Skin of body (tissue), 2 donors: ENCODE results near the gene EYA2. TPM values are rescaled to one million over a fixed set of nuclear protein-coding genes. Genes with fewer than 3 reads are reported as not detected.

Source experiments
- DNase-seq: peaks from one replicate; lab custom pipeline; 2025; lab: John Stamatoyannopoulos, UW
- total RNA-seq: library from RNA; depleted of rRNA; stranded (reverse); fragments of >200 nt; gene quantifications from one replicate; pipeline ENCODE4 v1.2.3, GENCODE V29; 2014

Gene EYA2
- total RNA-seq, 1 donor from 2014 or later: 0.59 TPM

DNA sequence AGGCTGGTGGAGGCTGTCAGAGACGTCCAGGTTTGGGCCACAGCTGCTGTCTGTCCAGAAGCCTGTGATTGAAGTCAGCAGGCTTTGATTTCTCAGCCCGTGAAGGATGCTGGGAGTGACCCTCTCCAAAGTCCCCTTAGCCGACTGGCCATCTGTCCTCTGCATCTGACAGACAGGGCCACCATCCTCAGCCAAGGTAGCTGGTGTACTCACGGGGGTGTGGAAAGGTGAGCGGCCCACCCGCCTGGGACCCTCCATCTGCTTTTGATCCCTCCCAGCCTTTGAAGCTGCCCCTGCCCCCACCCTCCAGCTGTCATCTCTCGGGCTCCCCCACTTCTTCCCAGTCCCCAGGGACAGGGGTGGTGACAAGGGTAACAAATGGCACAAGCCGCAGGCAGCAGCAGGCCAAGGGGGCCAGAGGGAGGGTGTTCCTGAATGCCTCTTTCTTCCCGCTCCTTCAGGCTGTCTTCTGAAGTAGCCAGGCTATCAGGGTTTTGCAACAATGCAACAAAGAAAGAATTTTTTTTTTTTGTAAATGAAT lies 84.4 kb downstream of the EYA2 start:
- no peak for DNase-seq

DNA sequence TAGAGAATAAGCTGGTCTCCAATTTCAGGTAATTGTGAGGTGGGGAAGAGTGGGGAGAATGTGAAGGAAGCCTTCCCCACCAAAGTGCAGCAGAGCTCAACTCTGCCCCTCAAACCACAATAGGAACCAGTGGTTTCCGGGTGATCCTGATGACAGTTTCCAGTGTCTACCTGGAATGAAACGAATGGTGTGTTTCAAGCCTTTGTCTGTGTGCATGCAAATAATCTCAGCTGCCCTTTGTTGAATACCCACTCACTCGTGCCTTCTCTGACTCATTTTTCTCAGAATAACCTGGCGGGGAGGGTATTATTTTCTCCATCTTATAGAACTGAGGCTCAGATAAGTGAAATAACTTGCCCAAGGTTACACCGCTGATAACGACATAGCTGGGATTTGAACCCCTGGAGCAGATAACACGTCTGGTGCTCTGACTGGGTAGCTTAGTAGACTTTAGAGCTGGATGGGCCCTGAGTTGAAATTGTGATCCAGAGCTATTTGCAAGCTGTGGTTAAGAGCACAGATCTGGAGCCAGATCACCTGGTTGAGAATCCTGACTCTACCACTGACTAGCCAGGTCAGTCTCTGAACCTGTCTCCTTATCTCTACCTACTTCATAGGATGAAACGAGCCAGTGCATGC lies 85.1 kb downstream of the EYA2 start:
- DNase-seq: no peak

DNA sequence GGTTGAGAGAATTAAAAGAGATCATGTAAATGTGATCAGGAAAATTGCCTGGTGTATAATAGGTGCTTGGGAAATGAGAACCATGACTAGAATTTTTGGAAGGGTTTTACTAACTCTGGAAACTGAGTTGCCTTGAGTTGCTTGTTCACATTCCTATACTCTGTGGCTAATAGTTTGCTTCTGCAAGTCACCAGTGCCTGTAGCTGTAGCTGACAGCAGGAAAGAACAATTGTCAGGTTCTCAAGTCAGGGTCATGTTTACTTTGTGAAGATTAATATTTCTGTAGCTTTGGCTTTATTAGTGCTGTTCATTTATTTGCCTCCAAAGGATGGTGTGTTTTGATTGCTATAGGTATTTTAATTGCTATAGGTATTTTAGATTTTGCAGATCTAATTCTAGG lies 86.5 kb downstream of the EYA2 start:
- DNase-seq: no peak

DNA sequence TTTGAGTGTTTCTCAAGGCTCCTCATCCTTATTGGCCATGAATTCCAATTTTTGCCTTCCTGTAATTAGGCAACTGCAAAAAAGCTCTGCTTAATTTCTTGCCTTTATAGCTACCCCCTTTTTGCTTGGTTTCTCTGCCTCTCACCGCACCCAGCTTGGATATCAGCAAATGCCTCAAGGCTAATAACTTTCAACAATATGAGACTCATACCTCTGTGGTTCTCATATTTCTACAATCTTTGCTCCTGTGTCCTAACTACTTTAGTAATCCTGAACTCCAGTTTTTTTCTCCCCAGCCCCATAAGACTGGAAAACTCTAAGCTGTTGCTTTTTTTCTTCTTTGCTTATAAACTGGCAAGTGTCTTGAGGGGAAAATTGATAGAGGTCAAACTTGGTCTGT lies 88.8 kb downstream of the EYA2 start:
- no peak for DNase-seq

DNA sequence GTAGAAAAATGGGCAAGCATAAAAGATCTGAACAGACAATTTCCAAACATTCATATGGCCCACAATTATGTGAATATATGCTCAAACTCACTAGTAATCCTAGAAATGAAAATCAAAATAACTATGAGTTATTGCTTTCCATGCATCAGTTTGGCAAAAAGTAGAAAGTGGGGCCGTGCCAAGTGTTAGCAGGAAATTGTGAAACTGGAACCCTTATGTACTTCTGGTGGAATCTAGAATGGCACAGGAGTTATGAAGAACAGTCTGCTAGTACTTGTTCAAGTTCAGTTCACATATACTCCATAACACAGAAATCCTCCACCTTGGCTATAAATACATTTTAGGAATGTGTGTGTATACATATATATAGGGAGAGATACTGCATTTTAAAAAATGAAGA lies 89.8 kb downstream of the EYA2 start:
- DNase-seq: no peak

DNA sequence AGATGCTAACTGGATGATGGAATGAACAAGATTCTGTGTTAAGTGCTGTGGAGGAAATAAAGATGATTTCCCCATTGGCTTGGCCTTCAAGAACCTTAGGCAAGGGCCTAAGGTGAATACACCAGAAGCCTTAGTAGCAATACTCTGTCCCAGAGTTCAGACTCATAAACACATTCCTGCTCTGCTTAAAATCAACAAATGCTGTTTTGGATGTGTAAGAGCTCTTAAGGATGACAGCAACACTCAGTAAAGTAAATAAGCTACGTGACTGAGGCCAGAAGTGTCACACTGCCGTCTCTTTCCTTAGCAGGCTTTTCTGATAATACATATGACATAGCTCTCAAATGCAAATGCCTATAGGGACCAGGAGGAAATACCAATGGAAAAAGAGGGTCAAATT lies 90.6 kb downstream of the EYA2 start:
- no peak for DNase-seq

DNA sequence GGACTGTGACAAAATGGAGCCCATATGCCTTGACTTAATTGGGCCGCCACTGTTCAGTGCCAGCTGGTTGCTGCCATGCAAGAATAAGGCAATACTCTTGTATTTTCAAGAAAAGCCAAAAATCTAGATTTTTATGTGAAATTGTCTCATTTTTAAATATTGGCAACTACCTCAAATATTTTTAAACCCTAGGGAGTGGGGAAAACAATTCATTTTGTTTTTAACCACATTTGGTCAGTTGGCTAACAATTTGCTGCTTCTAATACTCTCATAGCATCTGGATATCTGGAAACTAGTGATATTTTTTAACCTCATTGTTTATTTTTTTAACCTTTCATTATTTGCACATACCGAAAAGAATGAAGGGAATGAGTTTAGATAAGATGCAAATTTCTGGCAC lies 91.0 kb downstream of the EYA2 start:
- DNase-seq: no peak

DNA sequence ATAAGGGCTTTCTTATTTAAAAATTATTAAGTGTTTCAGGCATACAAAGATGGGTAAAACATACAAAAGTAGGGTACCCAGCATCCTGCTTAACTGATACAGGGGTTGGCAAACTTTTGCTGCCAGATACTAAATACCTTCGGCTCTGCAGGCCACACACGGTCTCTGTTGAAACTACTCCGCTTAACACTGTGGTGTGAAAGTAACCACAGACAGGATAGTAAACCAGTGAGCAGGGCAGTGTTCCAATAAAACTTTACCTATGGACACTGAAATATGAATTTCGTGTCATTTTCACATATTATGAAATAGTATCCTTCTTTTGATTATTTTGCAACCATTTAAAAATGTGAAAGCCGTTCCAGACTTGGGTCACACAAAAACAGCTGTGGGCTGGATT lies 92.4 kb downstream of the EYA2 start:
- no peak for DNase-seq

DNA sequence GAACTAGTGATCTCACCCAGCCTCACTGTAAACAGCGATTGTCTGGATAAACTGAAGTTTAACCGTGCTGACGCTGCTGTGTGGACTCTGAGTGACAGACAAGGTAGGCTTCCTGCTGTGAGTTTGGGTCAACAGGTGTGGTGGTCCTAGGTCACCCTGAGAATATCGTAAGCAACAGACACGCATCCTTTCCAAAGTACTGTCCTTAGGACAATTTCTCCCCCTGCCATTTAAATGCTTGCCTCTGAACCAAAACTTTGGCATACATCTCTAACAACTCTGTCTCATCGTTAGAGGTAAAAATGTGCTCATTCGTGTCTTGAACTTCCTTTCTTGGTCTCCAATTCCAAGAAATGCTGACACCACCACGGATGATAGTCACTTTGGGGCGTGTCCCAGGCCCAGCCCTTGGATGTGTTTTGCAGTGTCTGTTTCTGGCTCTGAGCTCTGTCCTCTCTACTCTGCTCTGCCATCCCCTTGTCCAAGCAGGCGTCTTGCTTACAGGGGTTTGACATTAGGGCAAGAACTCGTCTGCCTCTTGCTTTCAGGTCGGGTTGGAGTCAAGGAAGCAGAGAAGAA lies 95.5 kb downstream of the EYA2 start:
- DNase-seq: no peak

DNA sequence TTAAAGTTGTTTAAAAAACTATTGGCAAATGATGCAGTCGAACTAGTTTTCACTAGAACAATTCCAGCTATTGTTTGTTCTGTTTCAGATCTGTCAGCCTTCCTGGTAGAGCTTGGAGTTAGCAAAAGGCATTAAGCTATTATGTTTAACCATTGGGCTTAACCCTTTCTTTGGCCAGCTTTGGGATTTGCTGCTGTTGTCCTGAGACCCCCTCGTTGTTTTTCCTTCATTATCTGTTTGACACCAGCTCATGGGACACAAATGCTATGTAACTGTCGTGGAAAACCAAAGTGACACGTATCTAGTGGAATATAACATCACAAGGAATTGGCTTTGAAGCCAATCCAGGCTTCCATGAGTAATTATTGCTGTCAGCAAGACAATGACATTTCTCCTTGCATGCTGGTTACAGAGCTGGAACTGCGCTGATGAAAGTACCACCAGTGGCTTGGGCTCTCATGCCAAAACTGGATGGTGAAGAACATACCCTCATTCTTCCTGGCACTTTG lies 96.0 kb downstream of the EYA2 start:
- no peak for DNase-seq

DNA sequence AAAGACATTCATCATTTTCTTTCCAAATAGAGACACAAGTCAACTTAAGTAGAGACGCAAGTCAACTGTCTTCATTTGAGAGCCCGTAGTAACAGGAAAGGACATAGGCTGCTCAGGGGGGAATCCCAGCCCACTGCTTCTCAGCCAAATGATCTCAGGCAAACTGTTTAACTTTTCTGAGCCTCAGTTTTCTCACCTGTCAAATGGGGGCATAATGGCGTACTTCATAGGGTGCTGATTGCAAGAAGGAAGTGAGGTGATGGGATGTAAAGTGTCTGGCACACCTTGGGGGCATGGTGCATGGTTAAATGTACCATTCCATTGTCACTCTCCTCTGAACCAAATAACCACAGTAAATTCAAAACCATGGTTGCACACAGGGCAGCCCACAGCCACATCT lies 96.5 kb downstream of the EYA2 start:
- DNase-seq: no peak

DNA sequence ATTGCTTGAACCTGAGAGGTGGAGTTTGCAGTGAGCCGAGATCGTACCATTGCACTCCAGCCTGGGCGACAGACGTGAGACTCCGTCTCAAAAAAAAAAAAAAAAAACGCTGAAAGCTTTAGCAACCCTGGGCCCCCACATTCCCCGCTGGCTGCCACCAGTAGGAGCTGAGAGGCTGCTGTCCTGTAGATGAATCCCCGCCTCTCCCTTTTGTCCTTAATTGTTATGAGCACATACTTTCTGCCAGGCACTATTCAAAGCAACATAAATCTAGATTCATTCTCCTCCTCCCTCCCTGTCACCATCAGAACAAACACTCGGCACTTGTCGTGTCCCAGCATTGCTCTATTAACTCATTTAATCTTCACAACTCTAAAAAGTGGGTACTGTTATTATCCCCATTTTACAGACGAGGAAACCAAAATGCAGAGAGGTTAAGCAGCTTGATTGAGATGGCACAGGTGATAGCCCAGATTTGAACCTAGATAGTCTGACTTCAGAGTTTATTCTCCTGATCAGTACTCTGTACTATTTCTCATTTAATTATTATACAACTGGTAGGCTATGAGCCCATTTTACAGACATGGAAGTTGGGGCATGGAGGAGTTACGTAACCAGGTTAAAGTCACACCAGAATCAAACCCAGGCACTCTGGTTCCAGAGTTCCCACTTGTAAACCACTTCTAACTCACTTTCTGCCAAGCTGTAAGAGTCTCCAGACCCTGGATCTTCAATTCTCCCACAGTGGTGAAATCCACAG lies 97.4 kb downstream of the EYA2 start:
- no peak for DNase-seq

DNA sequence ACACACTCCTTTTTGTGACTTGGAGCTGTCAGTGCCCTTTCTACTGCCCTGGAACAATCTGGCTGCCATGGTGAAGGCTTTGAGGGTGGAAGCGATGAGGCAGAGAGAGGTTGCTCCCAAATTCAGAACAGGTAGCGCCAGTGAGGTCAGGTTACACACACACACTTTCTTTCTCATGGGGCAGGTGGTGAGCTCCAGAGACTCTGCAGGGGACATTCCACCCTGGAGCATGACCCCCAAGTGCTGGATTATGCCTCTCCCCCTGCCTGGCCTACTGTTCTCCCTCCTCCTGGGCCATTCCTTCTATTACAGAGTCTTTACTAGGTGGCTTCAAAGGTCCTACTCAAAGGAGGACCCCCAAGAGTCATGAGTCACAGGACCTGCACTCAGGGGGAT lies 98.0 kb downstream of the EYA2 start:
- no peak for DNase-seq

DNA sequence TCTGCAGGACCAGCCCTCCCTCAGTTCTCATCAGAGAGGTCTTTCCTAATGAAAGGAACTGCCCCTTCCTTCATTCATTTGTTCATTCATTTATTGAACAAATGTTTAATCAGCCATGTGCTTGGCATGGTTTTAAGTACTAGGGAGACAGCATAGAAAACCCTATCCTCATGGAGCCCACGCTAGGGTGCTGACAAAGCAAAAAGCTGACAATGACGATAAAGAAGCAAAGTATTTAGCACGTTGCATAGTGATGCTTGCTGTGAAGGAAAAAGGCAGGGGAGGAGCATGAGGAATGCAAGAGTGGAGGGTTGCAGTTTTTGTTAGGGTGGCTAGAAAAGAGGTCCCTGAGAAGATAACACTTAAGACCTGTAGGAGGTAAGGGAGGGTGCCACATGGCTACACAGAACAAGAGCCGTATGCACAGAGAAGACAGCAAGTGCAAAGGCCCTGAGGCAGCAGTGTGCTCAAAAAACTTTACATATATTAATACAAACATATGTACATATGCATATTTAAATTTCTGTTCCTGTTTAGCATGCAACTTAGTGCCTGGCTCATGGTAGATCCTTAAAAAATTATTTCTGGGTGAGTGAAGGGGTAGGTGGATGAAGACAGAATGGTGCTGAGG lies 98.9 kb downstream of the EYA2 start:
- no peak for DNase-seq

DNA sequence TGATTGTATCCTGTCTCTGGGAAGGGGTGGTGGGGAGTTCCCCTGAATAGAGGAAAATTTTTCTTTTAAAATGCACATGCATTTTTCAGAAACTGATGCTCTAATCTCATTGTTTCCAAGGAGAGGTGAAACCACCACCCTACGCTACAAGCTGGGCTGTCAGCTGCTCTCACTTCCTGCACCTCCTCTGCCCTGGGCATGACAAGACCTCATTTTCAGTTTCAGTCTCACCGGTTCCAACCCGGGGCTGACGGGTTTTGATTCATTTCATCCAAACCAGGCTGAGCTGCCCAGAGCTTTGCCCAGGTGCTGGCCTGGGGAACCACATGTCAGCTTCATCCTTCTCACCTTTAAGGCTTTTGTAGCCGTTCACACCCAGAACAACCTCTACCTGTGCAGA lies 99.7 kb downstream of the EYA2 start:
- DNase-seq: no peak

DNA sequence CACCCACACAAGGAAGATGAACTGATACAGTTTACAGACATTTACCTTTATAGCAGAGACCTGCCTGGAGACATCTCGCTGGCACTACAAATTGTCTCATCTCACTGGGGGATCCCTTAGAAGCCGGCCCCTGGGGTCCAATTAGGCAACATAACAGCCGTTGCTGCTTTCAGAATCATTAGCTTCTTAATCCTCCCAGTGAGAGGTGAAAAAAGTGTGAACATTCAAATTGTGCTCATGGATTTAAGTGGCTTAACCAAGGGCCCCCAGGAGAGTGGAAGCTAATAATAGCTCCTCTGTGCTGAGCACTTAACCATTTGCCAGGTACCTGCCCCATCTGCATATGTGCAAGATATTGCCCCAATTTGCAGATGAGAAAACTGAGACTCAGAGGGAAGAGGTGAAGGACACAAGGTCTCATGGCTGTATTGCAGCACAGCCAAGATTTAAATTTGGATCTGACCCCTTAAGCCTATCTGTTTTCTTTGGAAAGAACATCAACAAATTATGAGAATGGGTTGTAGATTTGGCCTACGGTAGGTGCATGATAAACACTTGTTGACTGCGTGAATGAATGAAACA lies 101.0 kb downstream of the EYA2 start:
- no peak for DNase-seq

DNA sequence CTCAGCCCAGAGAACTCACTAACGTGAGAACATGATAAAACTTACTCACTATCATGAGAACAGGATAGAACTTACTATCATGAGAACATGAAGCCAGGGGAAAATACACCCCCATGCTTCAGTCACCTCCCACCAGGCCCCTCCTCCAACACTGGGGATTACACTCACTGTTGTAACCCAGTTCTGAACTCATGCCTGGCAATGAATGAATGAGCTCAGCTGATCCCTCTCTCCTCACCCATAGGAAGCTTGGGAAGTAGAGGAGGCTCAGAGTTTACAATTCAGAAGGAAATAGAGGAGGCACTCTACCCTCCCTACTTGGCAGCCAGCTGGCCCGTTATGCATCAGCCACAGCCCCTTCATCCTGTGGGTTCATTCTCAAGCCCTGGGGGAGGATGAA lies 102.5 kb downstream of the EYA2 start:
- no peak for DNase-seq

DNA sequence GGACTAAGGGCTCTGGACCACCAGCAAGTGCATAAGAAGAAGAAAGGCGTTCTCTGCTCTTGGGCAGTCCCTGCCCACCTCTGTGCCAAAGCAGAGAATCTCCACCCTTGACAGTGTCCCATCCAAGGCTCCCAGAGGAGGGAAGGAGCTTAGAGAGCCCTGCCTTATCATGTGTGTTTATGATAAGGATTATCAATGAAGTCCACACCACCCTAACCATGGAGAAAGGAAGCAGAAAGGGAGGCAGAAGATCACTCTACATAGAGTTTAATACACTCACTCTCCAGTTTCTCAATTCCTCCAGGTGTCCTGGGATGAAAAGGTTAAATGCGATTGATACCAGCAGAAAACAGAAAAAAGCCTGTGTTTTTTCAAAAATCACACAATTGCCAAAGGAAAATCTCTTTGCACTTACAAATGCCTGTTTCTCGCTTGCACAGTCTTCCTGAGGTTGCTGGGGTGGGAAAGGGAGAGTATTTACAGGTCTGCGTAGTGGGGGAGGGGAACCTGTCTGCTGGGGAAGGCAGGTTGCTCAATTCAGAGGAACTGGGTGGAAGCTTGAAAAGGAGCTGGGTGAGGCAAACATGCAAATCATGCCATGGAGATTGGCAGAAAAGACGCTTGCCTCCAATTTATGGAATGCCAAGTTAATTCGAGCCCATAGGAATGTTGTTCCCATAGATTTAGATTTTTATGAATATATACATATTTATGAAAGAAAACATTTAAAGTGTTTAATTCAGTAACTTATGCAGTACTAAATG lies 104.0 kb downstream of the EYA2 start:
- DNase-seq: no peak

DNA sequence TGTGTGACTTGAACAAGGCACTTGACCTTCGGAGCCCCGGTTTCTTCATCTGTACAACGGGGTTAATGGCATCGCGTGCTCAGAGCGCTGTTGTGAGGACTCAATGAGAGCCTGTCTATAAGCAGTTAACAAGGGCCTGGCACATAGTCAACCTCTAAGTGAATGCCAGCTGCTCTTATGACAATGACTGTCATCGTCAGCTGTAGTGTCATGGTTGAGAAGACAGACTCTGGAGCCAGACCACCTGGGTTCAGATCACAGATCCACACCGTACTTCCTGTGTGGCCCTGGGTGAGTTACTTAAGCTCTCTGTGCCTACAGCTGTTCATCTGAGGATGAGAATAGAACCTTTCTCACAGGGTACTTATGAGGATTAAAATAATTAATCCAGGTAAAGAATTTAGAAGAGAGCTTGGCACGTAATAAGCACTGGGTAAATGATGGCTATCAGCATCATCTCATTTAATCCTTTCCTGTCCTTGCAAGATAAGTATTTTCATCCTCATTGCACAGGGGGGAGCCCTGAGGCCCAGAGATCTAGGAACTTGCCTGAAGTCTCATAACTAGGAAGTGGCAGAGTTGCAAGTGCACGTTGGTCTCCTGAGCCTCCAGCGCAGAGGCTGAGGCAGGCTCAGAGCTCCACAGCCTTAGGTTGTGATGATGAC lies 105.3 kb downstream of the EYA2 start:
- no peak for DNase-seq

DNA sequence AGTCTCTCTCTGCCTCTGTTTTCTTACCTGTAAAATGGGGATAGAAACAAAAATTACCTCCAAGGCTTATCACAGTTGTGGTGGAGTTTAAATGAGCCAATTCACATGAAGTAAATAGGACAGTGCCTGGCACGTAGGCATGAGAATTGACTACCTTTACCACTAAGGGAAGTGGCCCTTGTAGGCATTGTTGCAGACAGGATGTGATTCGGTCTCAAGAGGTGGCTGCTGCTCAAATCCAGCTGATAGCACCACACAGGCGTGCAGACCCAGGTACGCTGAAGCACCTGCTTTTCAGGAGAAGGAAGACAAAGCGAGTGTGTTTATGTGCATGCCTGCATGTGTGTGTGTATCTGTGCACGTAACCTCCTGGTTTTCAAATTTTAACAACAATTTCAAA lies 108.6 kb downstream of the EYA2 start:
- DNase-seq: no peak
